ENCODE data around the gene GK2.
A peak's percentile ranks its signal among the peaks of the same experiment; 100 is the strongest.

The GK2 gene

GRCh38 chr4:79381161-79381560 is 26.9 kb downstream of the GK2 start:
- no peak for DNase-seq

DNA sequence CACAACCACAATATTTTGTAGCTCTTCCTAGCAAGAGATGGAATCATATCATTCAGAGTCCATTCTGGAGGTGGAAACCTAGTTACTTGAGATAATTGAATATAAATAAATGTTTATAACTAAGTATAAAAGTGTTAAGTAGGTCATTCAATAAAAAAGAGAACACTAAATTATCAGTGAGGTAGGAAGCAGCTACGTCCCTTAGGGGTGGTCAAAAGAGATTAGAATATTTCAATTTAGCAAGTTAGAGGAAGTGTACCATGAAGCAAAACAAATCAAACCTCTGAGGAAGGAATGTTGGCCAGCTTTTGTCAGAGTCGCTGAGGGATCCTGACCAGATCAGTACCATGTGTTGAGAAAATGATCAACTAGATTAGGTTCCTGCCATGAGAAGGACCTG is 38.0 kb downstream of the GK2 start:
- DNase-seq, result no peak

DNA sequence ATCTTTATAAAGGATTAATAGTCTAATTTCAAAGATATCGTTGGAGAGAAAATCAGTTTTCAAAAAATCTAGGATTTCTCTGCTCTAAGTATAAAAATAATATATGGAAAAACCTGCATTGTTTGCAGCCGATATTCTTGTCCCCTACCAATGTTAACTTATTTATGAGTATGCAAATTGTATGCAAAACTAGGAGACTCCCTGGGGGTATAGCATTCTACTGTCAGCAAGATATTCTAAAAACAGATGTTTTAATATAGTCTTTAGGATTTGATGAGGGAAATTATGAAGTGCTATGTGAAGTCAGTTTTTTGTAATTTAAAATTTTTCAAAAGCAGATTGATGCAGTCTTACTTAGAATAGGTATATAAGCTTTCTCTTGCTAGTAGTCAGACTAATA is 40.9 kb downstream of the GK2 start:
- no peak for DNase-seq

GRCh38 chr4:79366422-79366821 is 41.6 kb downstream of the GK2 start:
- DNase-seq, result no peak

DNA sequence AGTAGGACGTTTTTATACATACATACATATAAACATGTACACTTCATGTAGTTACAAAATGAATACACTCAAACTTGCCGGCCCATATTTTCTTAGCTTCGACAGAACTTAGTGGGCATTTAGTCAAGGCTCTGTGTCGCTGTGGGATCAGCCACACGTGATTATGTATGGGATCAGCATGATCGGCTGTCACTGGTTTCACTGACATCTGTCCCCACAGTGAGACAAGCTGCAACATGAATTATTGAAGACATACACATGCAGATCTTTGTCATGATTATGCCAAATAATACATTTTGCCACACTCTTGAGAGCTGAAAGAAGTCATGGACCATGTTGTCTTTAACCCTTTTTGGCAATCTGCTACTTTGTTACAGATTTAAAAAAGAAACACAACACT is 44.0 kb downstream of the GK2 start:
- DNase-seq, result peak; percentile 22

DNA sequence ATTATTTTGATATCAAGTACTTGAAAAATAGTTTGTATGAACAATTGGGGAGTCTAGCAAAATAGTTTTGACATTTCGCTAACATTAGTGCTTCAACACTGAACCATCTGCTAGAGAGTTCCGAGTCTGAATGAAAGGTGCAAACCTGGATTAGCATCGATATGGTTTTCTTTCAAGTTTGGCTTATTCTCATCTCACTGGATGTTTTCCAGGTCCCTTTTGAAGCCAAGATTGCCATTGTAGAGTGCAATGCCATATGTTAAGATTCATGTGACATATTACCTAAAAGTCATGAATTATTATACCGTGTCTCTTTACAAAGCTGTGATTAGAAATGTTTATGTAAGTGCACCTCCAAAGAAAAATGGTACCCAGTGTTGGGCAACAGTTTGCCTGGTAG is 45.4 kb downstream of the GK2 start:
- DNase-seq, result peak; percentile 53

DNA sequence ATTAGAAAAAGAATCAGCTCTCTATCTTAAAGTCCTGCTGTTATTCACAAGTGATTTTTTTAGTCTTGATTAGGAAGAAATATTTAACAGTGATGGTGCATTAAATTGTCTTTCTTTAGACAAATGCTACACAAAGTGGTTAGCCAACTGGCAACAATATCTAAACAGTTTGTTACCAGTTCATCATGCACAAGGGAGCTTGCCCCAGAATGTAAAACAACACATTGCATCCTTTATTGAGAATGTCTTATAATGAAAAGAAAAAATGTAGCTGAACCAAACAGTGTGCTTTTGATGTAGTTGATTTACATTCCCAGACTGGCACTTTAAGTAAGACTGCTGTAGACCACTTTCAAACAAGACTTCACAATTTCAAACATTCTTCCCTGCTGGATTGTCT is 48.0 kb downstream of the GK2 start:
- no peak for DNase-seq

- no peak for DNase-seq
Observed at GRCh38 chr4:79358438-79358837, 49.6 kb downstream of the GK2 start.

DNA sequence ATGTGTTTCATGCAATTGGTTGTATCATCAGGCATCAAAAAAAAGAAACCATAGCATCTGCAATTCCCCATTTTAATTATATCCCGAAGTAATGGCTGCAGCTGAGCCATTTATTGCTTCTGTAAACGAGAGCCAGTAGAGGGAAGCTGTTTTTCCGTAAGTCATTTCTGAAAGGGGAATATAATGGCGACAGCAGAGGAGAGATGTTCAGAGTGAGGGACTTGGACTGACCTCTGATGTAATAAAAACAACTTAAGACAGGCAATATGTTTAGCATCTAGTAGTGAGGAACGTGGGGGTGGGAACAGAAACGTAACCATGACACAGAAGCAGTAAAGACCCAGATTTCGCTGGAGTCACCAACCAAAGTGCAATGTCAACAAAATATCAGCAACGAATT is 50.7 kb downstream of the GK2 start:
- no peak for DNase-seq
